ENCODE results near the gene OR14J1. TPM values are rescaled to one million over a fixed set of nuclear protein-coding genes. Genes with fewer than 3 reads are reported as not detected.

OR14J1 gene
- total RNA-seq, 2 donors from 2014 or later, result not detected

DNA sequence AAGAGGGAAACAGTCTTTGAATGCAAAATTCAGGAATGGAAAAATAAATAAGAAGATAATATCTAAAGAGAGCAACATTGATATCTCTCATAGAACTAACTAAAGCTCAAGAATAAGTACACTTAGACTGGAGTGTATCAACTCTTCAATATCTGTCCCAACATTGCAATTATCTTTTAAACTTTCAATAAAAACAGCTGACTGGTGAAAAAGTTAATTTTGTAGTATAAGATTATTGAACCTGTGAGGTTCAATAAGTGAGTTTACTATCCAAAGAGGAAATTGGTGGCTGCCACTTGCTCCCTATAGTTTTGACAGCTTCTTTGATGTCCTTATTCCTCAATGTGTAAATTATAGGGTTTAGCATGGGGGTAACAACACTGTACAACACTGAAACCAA, 53.5 kb downstream of the OR14J1 start:
- H3K36me3 Mint-ChIP-seq, result peaks cover 11% of the 10 kb centered on the region
- DNase-seq (ENCODE audit: low spot score), result no peak
- H3K9me3 Mint-ChIP-seq, result peaks cover 4% of the 10 kb centered on the region
- no peak overlapping the region for H3K4me3 Mint-ChIP-seq
- H3K27me3 Mint-ChIP-seq, result peaks cover 26 to 66% of the 10 kb centered on the region in 2 donors
- H3K4me1 Mint-ChIP-seq (ENCODE audit: low read depth in 2 of 2), result no peaks in the 10 kb centered on the region
- no peak for ATAC-seq
- no peak overlapping the region for H3K27ac Mint-ChIP-seq

DNA sequence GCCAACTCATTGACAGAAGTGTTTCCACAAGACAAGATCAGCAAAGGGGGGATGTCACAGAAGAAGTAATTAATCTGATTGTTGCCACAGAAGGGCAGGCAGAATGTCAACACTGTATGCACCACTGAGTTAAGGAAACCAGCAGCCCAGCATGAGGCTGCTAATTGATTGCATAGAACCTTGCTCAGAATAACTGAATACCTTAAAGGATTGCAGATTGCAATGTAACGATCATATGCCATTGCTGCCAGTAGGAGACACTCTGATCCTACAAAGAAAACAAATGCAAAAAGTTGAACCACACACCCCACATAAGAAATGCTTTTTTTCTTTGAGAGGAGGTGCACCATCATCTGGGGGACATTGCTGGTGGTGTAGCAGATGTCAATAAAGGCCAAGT, 54.1 kb downstream of the OR14J1 start:
- ATAC-seq (no peak), DNase-seq (ENCODE audit: low spot score) (no peak)
- Mint-ChIP-seq H3K27ac (no peak overlapping the region), H3K9me3 (peaks cover 4% of the 10 kb centered on the region), H3K4me3 (no peak overlapping the region), H3K36me3 (peaks cover 11% of the 10 kb centered on the region), H3K4me1 (ENCODE audit: low read depth in 2 of 2) (no peaks in the 10 kb centered on the region), H3K27me3 (peaks cover 26 to 60% of the 10 kb centered on the region in 2 donors)

Other genes with a start within 250 kb of the OR14J1 start
- gene OR2B3, start 214.4 kb upstream of the OR14J1 start, total RNA-seq, result not detected
- not detected for gene OR2J1, start 202.2 kb upstream of the OR14J1 start, total RNA-seq
- gene OR2J3, start 193.6 kb upstream of the OR14J1 start, total RNA-seq, result not detected
- gene OR2J2, start 130.8 kb upstream of the OR14J1 start, total RNA-seq, result not detected
- gene OR5V1, start 67.2 kb downstream of the OR14J1 start, total RNA-seq, result not detected
- gene OR12D3, start 73.6 kb downstream of the OR14J1 start, total RNA-seq, result not detected
- not detected for gene OR12D2, start 93.9 kb downstream of the OR14J1 start, total RNA-seq
- gene OR12D1, start 113.2 kb downstream of the OR14J1 start, total RNA-seq, result not detected
- not detected for gene OR10C1, start 137.6 kb downstream of the OR14J1 start, total RNA-seq
- gene OR11A1, start 155.4 kb downstream of the OR14J1 start, total RNA-seq, result not detected
- not detected for gene OR2H1, start 155.5 kb downstream of the OR14J1 start, total RNA-seq
- not detected for gene MAS1L, start 186.3 kb downstream of the OR14J1 start, total RNA-seq